Raji (cell line): ENCODE measurements around the gene ELMOD3.
A peak's percentile ranks its signal among the peaks of the same experiment; 100 is the strongest.

Experiments
- POLR2A ChIP-seq: IDR thresholded peaks from 2 replicates; pipeline ENCODE4 v1.6.1; 2011; ENCODE audit warnings: low read depth, low read length, control low read depth; ENCODE audit not compliant: insufficient read depth

Gene ELMOD3

GRCh38 chr2:85326406-85327159 lies 28.0 kb upstream of the ELMOD3 start:
- no peak for TF ChIP-seq POLR2A

GRCh38 chr2:85327160-85327821 lies 27.3 kb upstream of the ELMOD3 start:
- TF ChIP-seq POLR2A, result no peak

- TF ChIP-seq POLR2A, result peak; percentile 99
These were observed 26.5 kb upstream of the ELMOD3 start, which contains the start of gene TGOLN2 for GRCh38 chr2:85327822-85328617. Gene TGOLN2, minus strand, starts transcription at chr2:85327989. Its CDS starts 27 bp downstream, at chr2:85327962.

GRCh38 chr2:85329181-85329651 lies 25.4 kb upstream of the ELMOD3 start:
- no peak for TF ChIP-seq POLR2A

- TF ChIP-seq POLR2A, result no peak
These were observed 23.5 kb upstream of the ELMOD3 start for GRCh38 chr2:85330839-85331636.

- TF ChIP-seq POLR2A, result no peak
These were observed 19.6 kb upstream of the ELMOD3 start for GRCh38 chr2:85334928-85335327.

GRCh38 chr2:85340034-85340892 lies 14.3 kb upstream of the ELMOD3 start:
- no peak for TF ChIP-seq POLR2A

GRCh38 chr2:85341269-85342029 lies 13.1 kb upstream of the ELMOD3 start:
- no peak for TF ChIP-seq POLR2A

- no peak for TF ChIP-seq POLR2A
These were observed 12.4 kb upstream of the ELMOD3 start for GRCh38 chr2:85342156-85342555.

- TF ChIP-seq POLR2A, result no peak
These were observed 10.1 kb upstream of the ELMOD3 start for GRCh38 chr2:85344356-85344954.

- TF ChIP-seq POLR2A, result no peak
These were observed 7.0 kb upstream of the ELMOD3 start for GRCh38 chr2:85347599-85347998.

- no peak for TF ChIP-seq POLR2A
These were observed 688 bp upstream of the ELMOD3 start for GRCh38 chr2:85353876-85354285.

- no peak for TF ChIP-seq POLR2A
These were observed 473 bp downstream of the ELMOD3 start for GRCh38 chr2:85355073-85355410.

GRCh38 chr2:85355521-85355920 lies 952 bp downstream of the ELMOD3 start:
- no peak for TF ChIP-seq POLR2A
